IPS-NIHi11 (cell line): ENCODE measurements around the gene ZNF513.
"Not testable (repeated sequence)": the region's sequence is repeated elsewhere in the genome, so short reads cannot be mapped to it uniquely, and the experiment has no call there.

Experiments
- DNase-seq: peaks from one replicate; pipeline ENCODE4 v3.0.0; 2012; ENCODE audit warnings: mixed read lengths, low spot score

Gene ZNF513, protein sequence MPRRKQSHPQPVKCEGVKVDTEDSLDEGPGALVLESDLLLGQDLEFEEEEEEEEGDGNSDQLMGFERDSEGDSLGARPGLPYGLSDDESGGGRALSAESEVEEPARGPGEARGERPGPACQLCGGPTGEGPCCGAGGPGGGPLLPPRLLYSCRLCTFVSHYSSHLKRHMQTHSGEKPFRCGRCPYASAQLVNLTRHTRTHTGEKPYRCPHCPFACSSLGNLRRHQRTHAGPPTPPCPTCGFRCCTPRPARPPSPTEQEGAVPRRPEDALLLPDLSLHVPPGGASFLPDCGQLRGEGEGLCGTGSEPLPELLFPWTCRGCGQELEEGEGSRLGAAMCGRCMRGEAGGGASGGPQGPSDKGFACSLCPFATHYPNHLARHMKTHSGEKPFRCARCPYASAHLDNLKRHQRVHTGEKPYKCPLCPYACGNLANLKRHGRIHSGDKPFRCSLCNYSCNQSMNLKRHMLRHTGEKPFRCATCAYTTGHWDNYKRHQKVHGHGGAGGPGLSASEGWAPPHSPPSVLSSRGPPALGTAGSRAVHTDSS

DNA sequence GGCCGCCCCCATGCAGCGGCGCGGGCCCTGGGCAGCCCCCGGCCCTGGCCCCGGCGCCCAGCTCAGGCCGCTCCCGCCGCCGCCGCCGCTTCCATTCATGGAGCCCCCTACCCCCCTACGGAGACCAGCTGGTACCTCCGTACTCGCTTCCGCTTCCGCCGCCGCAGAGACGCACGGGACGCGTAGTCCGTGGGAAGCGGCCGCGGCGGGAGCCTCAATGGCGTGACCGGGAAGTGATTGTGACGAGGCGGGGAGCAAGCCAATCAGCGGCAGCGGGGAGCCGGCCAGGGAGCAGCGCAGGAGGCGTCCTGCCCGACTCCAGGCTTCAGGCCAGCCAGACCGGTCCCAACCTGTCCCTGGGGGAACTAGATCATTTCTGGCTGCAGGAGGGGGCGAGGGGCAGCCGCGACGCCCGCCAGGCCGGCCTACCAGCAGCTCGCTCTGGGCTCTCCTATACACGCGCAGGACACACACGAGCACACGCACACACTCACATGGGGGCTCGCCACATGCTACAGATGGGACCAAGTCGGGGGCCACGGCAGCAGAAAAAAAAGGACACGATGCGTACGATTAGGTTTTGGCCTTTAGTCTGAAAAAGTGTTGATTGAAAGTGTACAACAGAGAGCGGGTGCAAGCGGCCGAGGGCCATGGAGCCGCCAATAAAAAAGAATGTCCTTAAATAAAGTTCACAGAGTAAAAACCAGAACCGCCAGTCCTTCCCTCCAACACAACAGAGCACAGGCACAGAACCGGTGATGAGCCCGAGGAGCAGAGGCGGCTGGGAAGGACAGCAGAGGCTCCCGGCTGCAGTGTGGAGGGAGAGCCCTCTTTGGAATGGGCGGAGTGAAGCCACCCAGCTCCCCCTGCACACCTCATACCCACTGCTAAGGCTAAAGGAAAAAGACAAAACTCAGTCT, at the start of gene ZNF513:
ZNF513 (minus strand) TSS at position 109 of the 920 bp plus-strand sequence. CDS start 208 bp downstream, outside the sequence.
- peak; percentile 98 for DNase-seq

DNA sequence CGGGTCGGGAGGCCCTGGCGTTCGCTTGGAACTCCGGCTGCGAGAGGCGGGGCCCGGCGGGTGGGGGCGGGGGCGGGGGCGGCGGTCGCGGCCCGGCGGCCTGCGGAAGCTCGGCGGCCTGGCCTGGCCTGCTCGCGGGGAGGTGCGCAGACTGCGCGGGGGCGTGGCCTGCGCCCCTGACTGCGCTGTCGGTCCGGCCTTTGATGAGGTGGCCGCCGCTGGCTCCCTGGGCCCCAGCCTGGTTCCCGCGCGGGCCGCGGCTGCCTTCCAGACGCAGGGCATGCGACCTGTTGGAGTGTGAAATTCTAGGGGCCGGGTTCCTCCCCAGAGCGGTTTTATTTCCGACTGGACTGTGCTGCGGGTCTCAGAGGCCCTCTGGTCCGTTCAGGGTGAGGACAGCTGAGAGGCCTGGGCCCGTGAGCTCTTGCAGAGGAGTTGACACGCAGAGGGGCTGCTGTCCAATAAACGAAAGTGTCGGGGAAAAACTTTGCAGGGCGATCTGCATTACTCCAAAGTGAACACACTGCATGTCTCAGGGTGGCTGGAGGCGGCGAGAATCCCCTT, 48.5 kb upstream of the ZNF513 start:
- DNase-seq: peak; percentile 96

DNA sequence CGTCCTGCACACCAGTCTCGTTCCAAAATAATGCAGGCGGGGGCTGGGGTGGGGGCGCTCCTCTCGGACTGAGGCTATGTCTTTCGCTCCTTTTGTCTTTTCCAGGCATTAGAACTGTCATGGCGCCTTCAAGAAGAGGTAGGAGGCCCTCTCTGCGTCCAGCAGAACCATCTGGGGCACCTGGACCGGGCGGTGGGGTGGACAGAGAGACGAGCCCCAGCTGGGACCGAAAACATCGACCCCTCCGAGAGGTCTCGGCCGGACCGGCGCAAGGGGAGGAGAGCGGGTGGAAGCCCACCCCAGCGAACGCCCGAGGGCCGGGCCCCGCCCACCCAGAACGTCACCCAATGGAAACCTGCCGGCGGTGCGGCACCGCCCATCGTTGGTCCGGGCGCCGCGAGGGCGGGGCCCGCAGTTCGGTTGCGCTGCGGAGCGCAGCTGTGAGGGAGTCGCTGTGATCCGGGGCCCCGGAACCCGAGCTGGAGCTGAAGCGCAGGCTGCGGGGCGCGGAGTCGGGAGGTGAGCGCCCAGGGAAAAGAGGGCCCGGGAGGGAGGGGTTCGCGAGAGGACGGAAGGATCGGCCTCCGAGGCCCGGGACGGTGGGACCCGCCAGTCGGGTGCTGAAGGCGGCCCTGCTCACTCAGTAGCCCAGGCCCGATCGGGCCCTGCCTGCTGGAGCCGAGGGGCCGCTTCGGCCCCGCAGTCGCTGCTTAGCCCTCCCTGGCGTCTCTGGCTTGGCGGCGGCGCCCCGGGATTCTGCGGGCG, 47.9 kb upstream of the ZNF513 start, which contains the start of gene NRBP1:
NRBP1 (plus strand) TSS at position 419 of the 765 bp plus-strand sequence. CDS start 4,643 bp downstream, outside the sequence.
- peak; percentile 95 for DNase-seq

DNA sequence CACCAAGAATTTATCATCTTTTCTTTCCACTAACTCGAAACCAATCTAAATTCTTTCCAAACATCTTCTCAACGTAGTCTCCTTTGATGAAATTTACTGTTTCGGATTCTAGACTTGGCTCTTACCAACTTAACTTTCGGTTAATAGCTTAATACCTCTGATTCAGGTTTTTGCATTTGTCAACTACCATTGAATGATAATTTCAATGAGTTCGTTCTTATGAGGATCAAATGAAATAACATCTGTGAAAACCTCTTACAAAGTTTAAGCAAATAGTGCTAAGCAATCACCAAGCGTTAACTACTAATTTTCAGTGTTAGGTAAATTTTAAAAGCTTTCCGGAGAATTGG, 47.3 kb upstream of the ZNF513 start:
- DNase-seq: no peak

DNA sequence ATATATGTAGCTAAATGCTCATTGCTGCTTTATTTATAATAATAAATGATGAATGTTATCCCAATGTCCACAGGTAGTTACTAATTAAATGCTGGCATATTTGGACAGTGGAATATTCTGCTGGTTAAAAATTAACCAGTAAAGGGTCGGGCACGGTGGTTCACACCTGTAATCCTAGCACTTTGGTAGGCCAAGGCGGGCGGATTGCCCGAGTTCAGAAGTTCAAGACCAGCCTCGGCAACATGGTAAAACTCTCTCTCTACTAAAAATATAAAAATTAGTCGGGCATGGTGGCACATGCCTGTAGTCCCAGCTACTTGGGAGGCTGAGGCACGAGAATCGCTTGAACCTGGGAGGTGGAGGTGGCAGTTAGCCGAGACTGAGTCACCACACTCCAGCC, 44.5 kb upstream of the ZNF513 start:
- not testable (repeated sequence) for DNase-seq

DNA sequence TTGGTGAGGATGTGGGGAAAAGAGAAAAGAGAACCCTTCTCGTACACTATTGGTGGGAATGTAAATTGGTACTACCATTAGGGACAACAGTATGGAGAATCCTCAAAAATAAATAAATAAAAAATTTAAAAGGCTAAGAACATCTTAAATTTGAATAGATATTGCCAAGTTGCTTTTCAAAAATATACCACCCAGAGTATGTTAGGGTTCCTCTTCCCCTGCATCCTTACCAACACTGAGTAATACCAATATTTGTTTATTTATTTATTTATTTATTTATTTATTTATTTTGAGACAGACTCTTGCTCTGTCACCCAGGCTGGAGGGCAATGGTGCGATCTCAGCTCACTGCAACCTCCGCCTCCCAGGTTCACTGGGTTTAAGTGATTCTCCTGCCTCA, 42.4 kb upstream of the ZNF513 start:
- no peak for DNase-seq

DNA sequence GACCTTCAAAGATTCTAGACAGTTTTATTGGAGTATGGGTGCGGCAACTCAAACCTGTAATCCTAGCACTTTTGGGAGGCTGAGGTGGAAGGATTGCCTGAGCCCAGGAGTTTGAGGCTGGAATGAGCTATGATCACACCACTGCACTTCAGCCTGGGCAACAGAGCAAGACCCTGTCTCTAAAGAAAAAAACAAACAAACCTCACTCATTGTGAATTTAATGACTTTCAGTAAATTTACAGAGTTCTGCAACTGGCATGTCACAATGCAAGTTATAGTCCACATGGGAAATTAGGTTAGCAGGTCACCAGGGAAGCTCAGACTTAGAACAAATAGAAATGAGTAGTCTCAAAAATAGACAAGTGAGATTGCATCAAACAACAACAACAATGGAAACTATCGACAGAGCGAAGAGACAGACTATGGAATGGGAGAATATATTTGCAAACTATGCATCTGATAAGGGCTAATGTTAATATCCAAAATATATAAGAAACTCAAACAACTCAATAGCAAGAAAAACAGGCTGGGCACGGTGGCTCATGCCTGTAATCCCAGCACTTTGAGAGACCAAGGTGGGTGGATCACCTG, 41.2 kb upstream of the ZNF513 start:
- DNase-seq: no peak

DNA sequence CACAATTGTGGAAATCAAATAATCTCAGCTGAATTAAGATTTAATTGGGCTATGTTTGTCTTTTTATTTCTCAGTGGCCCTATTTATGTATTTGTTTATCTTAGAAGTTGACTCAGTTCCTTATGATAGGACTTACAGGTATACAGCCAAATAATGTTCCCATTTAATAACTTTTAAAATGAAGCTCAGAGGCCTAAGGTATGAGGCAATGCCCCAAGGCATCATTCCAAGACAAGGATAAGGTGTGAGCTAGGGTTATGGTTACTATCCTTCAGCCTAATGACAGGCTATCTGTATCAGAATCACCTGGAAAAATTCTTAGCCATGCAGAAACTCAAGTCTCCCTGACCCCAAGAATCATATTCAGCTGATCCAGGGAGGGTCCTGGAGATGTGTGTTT, 40.5 kb upstream of the ZNF513 start:
- DNase-seq: no peak

DNA sequence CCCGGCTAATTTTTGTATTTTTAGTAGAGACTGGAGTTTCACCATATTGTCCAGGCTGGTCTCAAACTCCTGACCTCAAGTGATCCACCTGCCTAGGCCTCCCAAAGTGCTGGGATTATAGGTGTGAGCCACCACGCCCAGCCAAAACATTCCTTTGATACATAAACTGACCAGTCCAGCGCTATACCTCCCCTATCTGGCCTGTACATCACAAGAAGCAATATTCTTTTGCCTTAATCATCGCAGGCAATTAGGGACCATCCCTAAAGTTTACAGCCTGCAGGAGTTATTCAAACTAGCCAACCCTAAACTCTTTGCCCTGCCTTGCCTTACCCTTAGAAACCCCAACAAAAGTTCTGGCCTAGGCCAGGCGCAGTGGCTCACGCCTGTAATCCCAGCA, 35.6 kb upstream of the ZNF513 start:
- DNase-seq: no peak

DNA sequence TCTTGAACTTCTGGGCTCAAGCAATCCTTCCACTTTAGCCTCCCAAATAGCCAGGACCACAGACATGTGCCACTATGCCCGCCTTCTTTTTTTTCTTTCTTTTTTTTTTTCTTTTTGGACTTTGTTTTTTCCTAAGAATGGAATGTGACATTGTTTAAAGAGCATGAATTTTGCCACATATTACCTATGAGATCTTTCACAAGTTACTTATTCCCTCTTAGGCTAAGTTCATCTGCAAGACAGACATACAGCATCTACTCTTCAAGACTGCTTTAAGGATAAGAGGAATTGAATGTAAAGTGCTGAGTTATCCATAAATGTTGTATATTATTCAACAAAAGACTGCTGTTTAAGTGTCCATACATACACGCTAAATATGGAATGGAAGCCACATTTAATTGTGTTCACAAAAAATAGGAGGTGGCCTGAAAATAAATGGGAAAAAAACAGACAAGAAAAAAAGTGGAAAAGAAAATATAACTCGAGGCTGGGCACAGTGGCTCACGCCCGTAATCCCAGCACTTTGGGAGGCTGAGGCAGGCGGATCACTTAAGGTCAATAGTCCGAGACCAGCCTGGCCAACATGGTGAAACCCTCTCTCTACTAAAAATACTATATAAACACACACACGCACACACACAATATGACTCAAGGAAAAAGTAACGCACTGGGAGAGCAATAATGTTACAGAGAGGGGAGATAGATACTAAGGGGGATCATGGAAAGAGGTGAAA, 32.1 kb upstream of the ZNF513 start:
- DNase-seq: no peak

DNA sequence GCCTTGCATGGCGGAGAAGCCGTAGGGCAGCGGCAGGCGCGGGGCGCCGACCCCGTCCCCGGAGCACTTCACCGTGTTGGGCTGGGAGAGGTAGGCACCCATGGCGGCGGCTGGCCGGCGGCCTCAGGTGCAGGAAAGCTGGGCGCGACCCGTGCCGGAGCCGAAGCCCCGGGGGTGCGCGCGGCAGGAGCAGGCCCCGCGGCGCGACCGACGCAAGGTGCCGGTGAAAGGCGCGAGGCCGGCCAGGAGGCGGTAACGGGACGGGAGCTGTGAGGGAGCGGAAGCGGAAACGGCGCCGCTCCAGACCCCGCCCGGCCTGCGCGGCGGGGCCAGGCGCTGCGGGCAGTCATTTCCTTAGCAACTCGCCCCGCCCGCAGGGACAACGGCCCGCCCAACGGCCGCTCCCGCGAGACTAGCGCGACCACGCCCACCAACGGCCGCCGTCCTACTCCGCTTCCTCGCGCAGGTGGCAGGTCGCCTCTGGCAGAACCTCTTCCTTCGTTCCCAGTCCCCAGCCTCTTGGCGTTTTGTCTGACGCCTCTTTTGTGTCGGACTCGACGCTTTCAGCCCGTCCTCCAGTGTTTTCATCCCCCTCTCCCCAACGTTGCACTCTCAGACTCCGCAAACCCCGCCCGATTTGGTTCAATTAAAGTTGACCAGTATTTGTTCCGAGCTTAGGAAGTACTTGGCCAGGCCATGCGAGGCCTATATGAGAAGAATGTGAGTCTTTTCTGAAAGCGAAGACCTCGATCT, 29.0 kb upstream of the ZNF513 start, which contains the start of gene PPM1G:
PPM1G (minus strand) TSS at position 271 of the 753 bp plus-strand sequence; CDS start at position 102, 169 bp downstream.
- DNase-seq: peak; percentile 96

DNA sequence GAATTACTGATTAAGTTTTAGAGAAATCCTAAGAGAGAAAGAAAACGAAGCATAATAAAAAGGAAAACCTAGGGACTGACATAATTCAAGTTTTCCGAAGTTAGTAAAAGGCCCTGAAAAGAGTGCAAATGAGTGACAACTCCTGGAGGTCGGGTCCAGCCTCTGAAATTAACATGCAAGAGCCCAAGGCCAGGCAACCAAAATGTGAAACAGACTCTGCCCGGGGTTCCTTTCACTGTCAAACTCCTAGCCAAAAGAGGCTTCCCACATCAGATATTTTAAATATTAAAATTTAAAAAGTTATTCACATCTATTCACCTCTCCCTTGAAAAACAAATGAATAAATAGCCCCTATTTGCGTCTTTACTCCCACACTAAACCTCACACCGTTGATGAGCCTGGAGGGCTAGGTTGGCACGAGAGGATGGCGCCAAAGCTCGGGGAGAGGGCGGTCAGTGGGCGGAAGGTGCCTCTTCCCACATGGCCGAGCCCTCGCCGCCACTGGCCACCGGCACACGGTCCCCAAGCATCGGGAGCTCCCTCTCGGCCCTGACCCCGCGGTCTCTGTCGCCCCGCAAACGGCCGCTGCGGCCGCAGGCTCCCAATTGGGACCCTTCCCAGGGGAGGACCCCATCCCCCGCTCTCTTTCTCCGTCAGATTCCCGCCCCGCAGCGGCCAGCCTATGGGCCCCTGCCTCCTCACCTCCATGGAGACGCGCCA, 28.2 kb upstream of the ZNF513 start:
- peak; percentile 30 for DNase-seq

DNA sequence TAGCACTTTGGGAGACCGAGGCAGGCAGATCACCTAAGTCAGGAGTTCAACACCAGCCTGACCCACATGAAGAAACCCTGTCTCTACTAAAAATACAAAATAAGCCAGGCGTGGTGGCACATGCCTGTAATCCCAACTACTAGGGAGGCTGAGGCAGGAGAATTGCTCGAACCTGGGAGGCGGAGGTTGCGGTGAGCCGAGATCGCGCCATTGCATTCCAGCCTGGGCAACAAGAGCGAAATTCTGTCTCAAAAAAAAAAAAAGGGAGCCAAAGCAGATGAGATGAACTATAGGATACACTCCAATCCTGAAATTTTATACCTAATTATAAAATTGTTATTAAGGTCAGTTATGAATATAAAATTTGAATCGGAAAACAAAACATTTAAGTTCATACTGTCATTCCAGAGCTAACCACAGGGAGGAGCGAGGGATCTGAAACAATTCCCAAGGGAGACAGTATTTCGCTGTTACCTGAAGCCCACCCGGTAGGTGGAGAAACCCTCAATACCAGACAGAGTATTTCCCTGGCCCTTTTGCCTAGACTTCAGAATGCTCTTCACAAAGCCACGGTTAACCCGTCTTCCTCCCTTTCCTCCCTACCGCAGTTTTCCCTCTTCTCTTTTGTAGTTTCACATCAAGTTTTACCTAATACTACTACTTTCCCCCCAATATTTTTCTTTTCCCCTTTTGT, 27.4 kb upstream of the ZNF513 start:
- DNase-seq: peak; percentile 70

DNA sequence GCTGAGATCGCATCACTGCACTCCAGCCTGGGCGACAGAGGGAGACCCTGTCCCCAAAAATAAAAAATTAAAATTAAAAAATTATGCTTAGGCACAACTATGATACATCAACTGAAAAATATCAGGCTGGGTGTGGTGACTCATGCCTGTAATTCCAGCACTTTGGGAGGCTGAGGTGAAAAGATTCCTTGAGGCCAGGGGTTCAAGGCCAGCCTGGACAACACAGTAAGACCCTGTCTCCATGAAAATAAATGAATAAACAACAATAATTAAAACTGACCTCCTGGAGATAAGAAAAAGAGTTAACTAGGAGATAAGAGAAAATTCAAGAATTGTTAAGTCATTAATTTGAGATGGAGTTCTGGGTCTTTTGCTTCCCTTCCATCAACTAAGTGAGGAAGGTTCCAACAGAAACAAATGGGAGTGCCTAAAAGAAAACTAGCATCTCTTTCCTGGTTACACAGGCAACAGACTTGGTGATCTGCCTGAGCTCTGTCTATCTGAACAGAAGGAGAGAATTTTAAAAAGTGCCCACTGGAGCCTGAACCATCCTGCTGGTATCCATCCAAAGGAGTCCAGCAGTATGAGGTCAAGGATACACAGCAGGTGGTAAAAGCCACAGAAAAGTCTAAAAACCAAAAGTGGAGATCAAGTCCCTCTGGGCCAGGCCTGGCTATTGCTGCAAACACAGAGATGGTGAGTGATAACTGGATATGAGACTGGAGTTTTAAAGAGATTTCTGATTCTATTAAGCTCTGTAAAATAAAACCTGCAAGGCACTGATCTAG, 20.0 kb upstream of the ZNF513 start:
- no peak for DNase-seq

DNA sequence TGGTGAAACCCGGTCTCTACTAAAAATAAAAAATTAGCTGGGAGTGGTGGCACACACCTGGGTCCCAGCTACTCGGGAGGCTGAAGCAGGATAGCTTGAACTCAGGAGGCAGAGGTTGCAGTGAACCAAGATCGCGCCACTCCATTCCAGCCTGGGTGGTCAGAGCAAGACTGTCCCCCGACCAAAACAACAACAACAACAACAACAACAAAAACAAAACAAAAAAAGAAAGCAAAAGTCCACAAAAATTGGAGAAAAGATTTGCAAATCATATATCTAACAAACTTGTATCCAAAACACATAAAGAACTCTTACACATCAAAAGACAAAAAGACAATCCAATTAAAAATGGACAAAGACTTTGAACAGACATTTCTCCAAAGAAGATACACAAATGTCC, 18.4 kb upstream of the ZNF513 start:
- no peak for DNase-seq

DNA sequence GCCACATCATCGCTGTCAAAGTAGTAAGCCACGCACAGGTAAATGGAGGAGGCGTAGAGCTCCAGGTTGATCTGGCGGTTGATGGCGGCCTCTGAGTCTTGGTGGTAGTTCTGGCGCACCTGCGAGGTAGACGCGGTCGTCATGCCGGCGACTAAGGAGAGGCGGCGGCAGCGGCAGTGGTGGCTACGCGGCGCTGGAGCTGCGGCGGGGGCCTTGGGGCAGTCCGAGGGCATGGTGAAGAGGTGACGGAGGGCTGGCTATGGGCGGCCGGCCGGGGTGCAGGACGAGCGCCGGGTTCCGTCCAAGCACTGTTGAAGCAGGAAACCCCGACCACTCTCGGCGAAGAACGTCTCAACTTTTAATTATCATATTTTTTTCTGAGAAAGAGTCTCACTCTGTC, 12.7 kb upstream of the ZNF513 start:
- no peak for DNase-seq
